Posterior vena cava (tissue), 2 donors: ENCODE data around the gene CAMTA1. TPM values are rescaled to one million over a fixed set of nuclear protein-coding genes. Genes with fewer than 3 reads are reported as not detected.
A peak's percentile ranks its signal among the peaks of the same experiment; 100 is the strongest.
"Not testable (repeated sequence)": the region's sequence is repeated elsewhere in the genome, so short reads cannot be mapped to it uniquely, and the experiment has no call there.

Source experiments
- DNase-seq: peaks from one replicate; pipeline ENCODE4 v3.0.0-alpha.2; 2020; ENCODE audit warnings: low spot score
- intact Hi-C, 2 donors: fragments of 100-400 bp; cut with DNase I; formaldehyde crosslinking; loops; one replicate each; pipeline versions ENCODE4 v1.14.1 to v1.14.2; 2022 to 2023
- total RNA-seq, 2 donors: library from RNA; stranded (reverse); fragmentation: NEBNext Ultra II Directional; extraction: Animal tissue kit (Norgen Biotek cat#: 25700); gene quantifications; one replicate each; pipeline ENCODE4 v1.2.1, GENCODE V29; 2021
- donor health status: DM: yes; HTN: yes; CAD: no.
- donor health status: DM: yes; HTN: yes; CAD: no.

Gene CAMTA1
- total RNA-seq, 2 donors from 2014 or later: 65.1 to 76.4 TPM

- no peak for DNase-seq
- intact Hi-C loops: no loop called here
These were observed 575.3 kb downstream of the CAMTA1 start for GRCh38 chr1:7360526-7360925.

GRCh38 chr1:7362947-7363346 is 577.7 kb downstream of the CAMTA1 start:
- no peak for DNase-seq
- intact Hi-C loops: no loop called here

GRCh38 chr1:7363450-7363849 is 578.2 kb downstream of the CAMTA1 start:
- intact Hi-C loops: no loop called here
- no peak for DNase-seq

- intact Hi-C loops: no loop called here
- DNase-seq: no peak
These were observed 580.5 kb downstream of the CAMTA1 start for GRCh38 chr1:7365706-7366105.

DNA sequence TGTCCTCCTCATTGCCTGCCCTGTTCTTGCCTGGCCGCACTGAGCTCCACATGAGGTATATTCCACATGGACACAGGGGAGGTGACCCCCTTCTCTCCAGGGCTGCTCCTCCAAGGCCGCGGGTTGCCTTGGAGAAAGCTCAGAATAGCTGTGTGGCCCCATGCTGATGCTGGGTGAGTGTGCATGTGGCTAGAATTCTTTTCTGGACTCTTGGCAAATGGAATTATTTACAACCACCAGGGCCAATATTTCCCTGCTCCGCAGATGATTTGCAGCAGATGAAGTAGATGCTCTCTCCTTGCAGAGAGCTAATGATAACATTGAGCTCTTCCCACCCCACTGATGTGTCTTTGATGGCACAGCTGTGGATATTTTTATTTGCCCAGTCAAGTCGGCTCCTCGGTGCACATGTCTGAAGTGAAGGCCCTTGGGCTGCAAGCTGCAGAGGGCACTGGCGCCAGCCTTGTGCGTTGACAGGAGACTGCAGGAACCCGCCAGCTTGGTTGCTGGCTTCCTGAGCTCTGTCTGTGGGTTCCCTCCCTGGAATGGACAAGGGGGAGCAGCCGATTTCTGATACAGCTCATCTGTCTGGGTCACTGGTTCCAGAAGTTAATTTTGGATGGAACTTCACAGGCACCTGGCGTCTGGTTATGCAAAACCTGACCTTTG is 581.2 kb downstream of the CAMTA1 start:
- DNase-seq: no peak
- intact Hi-C loops: no loop called here

- DNase-seq: no peak
- intact Hi-C loops: no loop called here
These were observed 581.9 kb downstream of the CAMTA1 start for GRCh38 chr1:7366955-7367665.

DNA sequence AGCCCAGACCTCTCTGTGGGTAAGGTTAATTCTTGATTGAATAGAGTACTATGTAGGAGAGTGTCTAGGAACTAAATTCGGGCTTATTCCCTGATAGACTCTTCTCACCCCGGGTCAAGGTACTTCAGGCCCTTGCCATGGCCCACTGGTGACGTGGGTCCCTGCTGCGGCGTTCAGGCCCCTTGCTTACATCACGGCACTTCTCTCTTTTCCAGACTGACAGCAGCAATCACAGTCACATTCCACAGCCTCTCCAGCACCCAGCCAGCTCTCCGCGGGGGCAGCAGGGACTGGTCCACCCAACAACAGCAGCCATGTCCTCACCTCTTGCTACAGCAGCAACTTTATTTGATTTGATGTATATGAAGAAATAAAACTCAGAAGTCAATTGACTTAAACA is 584.6 kb downstream of the CAMTA1 start:
- intact Hi-C loops: no loop called here
- DNase-seq: no peak

- DNase-seq: peak; percentile 58
- intact Hi-C loops: no loop called here
These were observed 586.7 kb downstream of the CAMTA1 start for GRCh38 chr1:7371926-7372325.

- intact Hi-C loops: no loop called here
- peak; percentile 53 for DNase-seq
These were observed 587.3 kb downstream of the CAMTA1 start for GRCh38 chr1:7372477-7373120.

DNA sequence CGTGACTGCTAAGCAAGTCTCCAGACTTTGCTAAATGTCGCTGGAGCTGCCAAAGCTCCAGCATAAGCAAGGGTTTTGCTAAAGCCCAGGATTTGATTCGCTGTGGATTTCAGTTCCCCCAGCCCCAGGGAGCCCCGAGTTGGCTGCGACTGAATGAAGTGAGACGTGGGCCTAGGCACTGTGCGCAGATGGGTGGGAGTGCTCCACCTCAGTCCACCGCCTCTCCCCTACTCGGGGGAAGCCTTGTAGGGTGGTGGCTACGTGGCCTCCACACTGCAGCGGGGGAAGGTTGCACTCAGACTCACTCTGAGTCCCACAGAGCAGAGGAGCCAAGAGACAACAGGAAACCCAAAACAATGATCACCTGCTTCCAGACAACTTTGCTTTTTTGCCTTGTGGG is 588.0 kb downstream of the CAMTA1 start:
- intact Hi-C loops: no loop called here
- peak; percentile 42 for DNase-seq

- DNase-seq: peak; percentile 32
- intact Hi-C loops: no loop called here
These were observed 588.8 kb downstream of the CAMTA1 start for GRCh38 chr1:7373876-7374562.

- DNase-seq: peak; percentile 52
- intact Hi-C loops: no loop called here
These were observed 589.4 kb downstream of the CAMTA1 start for GRCh38 chr1:7374563-7375160.

GRCh38 chr1:7375329-7375728 is 590.1 kb downstream of the CAMTA1 start:
- no peak for DNase-seq
- intact Hi-C loops: no loop called here

DNA sequence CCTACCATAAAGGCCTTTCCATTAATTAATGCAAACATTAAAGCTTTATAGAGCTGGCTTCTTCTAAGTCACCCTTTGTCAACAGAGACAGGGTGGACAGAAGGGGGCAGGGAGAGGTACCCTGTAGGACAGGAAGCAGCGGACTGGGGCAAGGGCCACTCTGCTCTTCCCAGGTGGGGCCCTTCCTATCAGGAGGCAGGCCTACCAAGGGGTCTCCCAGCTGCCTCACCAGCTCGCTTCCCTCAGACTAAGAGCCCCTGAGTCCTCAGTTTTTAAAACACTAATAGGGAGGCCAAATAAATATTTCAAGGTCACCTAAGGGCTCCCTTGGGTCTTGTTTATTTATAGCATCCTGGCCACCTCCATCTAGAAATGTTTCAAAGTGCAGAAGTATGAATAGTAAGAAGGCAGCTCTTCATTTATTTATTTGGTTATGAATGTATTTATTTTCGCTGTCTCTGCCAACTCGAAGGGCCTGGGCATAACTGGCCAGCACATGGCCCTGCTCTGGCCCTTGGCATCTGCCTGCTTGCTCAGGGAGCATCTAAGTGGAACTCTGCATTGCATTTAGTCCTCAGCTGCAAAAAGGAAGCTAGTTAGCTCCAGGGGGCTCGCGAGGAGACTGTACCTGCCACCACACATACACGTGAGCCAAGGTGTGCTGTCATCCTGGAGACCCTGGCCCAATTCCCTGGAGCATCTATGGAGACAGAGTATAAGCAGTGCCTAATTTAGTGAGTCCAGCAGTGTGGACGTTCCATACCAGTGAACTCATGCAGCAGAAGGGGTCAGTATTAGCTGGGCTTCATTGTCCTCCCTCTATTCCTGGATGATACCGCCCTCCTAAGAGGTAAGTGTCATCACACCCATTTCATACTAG is 590.8 kb downstream of the CAMTA1 start:
- intact Hi-C loops: no loop called here
- DNase-seq: peak; percentile 42

DNA sequence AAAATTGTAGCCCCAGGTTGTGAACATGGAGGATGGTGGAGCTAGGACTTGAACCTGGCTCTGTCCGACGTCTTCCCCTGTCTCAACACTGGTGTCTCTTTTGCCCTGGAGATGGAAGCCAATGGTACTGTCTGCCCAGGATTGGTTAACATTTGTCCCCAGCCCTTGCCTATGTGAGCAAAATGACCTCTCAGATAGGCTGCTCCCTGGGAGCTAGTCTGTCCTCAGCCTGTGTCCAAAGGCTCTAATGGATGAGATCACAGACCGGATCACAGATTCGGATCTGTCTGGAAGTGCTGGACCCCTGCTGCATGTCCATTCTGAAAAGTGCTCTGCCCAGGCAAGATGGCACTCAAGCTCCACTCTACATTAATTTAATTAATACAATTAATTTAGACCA is 591.4 kb downstream of the CAMTA1 start:
- no peak for DNase-seq
- intact Hi-C loops: no loop called here

- intact Hi-C loops: no loop called here
- DNase-seq: peak; percentile 45
These were observed 593.3 kb downstream of the CAMTA1 start for GRCh38 chr1:7378346-7379130.

- intact Hi-C loops: no loop called here
- peak; percentile 62 for DNase-seq
These were observed 594.3 kb downstream of the CAMTA1 start for GRCh38 chr1:7379441-7379971.

- intact Hi-C loops, DNase-seq: not testable (repeated sequence)
These were observed 594.8 kb downstream of the CAMTA1 start for GRCh38 chr1:7380068-7380467.
